DMS153 (cell line): ENCODE measurements around the gene KRT31.
"Not testable (repeated sequence)": the region's sequence is repeated elsewhere in the genome, so short reads cannot be mapped to it uniquely, and the experiment has no call there.

Source experiments
- DNase-seq: peaks from one replicate; lab custom pipeline; 2025; lab: John Stamatoyannopoulos, UW

Gene KRT31

DNA sequence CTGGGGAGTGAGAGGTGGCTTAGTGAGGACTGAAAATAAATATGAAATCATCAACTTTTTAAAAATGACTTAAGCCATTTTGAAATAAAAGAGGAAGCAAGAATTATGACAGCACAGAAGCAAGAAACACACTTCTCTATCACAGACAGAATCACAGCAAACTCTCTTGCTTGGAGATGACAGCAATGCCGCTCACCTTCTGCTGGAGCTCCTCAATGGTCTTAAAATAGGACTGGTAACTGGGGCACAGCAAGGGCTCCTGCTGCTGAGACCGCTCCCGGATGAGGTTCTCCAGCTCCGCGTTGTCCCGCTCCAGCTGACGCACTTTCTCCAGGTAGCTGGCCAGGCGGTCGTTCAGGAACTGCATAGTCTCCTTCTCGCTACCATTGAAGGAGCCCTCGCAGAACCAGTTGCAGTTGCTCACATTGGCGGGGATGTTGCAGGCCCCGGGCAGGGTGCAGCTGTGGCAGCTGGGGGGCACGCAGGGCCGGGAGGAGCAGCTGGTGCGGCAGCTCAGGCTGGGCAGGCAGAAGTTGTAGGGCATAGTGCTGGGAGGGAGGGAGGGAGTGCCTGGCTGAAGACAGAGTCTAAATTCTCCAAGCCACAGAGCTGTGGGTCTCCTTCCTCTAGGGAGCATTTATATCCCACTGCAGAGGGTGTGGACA, at the start of gene KRT31:
Gene KRT31, minus strand, starts transcription at position 613 of the 665 bp plus-strand sequence. Its CDS starts 69 bp downstream, at position 544.
- no peak for DNase-seq

GRCh38 chr17:41446806-41447205, 49.4 kb upstream of the KRT31 start:
- no peak for DNase-seq

- DNase-seq, result no peak
Observed at GRCh38 chr17:41444640-41445039, 47.2 kb upstream of the KRT31 start.

GRCh38 chr17:41444186-41444585, 46.8 kb upstream of the KRT31 start:
- no peak for DNase-seq

GRCh38 chr17:41442739-41443138, 45.3 kb upstream of the KRT31 start:
- no peak for DNase-seq

DNA sequence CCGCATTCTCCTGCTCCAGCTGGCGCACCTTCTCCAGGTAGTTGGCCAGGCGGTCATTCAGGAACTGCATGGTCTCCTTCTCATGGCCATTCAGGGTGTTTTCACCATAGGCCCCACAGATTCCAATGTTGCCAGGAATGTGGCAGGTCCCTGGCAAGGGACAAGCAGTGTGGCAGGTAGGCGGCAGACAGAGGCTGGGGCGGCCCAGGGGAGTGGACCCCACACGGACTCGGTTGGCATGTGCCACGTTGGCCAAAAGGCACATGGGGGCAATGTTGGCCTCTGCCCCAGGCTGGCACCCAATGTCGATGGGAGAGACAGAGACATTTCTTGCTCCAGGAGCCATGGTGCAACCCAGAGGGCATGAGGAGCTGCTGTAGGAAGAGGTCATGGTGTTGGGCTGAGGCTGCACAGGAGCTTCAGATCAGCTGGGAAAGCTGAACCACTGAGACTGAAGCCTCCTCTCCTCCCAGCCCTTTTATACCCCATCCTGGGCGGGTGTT, 43.2 kb upstream of the KRT31 start, which contains the start of gene KRT38:
Gene KRT38, minus strand, starts transcription at position 453 of the 503 bp plus-strand sequence. Its CDS starts 62 bp downstream, at position 391.
- no peak for DNase-seq

GRCh38 chr17:41439375-41439774, 42.0 kb upstream of the KRT31 start:
- DNase-seq, result no peak

DNA sequence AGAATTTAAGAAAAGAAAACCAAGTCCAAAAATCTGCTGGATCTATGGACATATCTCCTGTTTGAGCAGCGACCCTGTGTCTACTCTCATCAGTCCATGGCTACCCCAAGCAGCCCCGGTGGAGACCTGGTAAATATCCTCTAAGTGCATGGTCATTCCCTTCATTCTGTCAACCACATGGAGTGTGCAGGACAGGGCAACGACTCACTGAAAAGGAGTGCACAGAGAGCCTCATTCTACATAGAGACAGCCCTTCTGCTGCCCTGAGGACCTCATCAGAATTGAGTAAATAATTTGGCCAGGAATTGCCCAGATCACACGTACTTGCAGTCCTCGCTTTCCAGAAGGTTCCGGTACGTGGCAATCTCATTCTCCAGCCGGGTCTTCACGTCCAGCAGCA, 40.4 kb upstream of the KRT31 start:
- no peak for DNase-seq

DNA sequence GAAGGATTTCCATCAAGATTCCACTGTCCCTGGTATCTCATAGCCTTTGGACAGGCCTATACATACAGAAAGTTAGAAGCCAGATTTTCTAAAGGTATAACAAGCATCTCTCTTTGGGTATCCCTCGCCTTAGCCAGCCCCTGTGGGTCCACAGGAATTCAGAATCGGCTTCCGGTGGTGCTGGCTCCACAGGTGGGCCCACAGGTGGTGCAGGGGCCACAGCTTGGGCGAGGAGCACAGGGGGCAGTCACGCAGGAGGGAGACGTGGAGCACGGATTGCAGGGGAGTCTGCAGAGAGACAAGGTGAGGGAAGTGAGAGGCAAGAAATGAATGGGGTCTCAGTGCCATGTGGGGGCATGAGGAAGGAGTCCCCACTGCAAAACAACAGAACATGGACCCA, 39.8 kb upstream of the KRT31 start:
- no peak for DNase-seq

DNA sequence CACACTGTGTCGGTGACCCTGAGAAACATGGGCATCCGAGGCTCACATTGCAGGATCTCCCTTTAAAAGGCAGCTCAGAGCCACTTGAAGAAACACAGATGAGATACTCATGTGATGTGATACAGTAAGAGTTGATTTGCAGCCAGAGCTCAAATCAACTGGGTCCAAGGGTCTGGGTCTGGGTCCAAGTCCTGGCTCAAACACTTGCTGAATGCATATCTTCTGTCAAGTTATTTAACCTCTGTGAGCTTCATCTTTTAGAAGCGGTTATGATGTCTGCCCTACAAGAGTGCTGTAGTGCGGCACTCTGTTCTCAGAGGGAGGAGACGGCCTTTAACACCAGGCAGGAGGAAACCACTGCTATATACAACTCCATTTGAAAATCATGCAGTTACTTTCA, 37.0 kb upstream of the KRT31 start:
- no peak for DNase-seq

DNA sequence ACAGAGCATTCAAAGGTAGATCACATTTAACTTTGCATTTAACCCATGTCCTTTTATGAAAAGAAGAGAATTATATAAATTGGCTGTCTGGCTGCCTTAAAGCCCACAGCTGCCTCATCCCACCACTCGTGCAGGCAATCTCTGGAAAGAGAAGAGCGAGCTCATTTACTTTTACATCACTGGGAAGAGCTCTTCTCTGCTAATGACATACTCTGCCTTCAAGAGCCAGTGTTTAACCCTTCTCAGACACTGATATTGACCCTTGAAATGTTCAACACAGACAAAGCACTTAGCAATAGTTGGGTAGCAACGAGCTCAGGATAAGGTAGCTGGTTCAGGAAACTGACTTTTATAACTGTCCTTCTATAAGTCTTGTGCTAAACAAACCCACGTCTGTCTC, 36.6 kb upstream of the KRT31 start:
- no peak for DNase-seq

DNA sequence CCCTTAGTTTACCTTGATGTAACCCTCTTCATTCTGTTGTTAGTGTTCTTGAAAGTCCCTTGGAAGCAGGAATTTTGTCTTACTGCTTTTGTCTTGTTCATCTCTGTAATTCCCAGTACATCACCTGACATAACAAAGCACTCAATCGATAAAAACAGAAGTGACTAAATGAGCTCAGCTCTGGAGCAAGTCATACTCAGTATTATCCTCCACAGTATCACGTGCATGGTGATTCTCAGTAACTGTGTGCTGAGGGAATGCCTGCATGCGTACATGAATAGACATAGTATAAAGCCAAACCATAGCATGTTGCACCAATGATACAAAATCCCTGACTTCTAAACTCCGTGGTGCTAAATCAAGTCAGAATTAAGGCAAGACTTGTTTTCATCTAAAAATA, 36.2 kb upstream of the KRT31 start:
- no peak for DNase-seq

GRCh38 chr17:41430376-41430775, 33.0 kb upstream of the KRT31 start:
- DNase-seq, result not testable (repeated sequence)

GRCh38 chr17:41429667-41430066, 32.3 kb upstream of the KRT31 start:
- no peak for DNase-seq

- no peak for DNase-seq
Observed at GRCh38 chr17:41428591-41429291, 31.3 kb upstream of the KRT31 start.

DNA sequence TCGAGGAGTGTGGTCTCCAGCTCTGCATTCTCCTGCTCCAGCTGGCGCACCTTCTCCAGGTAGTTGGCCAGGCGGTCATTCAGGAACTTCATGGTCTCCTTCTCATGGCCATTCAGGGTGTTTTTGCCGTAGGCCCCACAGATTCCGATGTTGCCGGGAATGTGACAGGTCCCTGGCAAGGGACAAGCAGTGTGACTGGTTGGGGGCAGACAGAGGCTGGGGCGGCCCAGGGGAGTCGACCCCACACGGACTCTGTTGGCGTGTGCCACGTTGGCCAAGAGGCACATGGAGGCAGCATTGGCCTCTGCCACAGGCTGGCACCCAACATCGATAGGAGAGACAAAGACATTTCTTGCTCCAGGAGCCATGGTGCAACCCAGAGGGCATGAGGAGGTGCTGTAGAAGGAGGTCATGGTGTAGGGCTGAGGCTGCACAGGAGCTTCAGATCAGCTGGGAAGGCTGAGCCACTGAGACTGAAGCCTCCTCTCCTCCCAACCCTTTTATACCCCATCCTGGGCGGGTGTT, 26.8 kb upstream of the KRT31 start, which contains the start of gene KRT37:
Gene KRT37, minus strand, starts transcription at position 475 of the 525 bp plus-strand sequence. Its CDS starts 62 bp downstream, at position 413.
- no peak for DNase-seq

DNA sequence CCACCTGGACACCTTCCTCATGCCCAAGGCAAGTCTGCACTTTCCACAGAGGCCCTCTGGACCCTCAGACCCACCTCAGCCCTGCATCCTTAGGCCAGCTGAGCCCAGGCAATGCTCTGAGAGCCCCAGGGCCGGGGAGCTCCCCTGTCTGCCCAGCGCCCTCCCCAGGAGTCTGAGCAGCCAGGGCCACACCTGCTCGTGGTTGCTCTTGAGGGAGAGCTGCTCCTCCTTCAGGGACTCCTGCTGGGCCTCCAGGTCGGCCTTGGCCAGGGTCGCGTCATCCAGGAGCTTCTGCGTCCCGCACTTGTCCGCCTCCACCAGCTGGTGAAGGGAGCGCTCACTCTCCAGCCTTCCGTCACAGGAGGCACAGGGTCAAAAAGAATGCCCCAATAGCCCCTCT, 25.2 kb upstream of the KRT31 start:
- not testable (repeated sequence) for DNase-seq

- DNase-seq, result no peak
Observed at GRCh38 chr17:41421617-41422016, 24.2 kb upstream of the KRT31 start.

DNA sequence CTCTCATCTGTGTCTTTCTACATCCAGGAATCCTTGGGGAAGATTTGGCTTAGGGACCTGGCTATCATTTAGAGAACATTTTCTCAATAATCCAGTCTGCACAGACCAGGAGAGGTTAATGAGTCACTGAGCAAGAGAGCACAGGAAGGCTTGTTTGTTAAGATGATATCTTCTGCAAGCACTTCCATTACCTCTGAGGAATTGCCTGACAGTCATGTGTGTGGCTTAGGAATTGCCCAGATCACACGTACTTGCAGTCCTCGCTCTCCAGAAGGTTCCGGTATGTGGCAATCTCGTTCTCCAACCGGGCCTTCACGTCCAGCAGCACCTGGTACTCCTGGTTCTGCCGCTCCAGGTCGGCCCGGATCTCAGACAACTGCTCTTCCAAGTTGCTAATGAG, 23.7 kb upstream of the KRT31 start:
- DNase-seq, result no peak

- no peak for DNase-seq
Observed at GRCh38 chr17:41420134-41420533, 22.7 kb upstream of the KRT31 start.

DNA sequence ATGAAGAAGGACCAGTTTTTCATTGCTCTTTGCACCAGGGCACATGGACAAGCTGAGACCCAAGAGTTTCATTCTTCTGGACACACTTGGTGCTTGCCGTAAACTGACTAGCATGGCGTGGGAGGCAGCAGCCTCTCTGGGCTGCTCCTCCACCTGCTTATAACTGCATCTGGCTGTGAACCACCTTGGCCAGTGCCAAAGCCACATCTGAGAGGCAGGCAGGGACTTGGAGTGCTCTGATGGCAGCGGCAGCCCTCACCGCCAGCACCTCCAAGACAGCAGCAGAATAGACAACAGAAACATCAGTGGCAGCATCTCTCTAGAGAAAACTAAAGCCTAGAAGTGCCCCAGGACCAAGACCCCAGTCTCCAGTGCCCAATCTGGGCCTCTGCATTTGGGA, 22.3 kb upstream of the KRT31 start:
- no peak for DNase-seq

GRCh38 chr17:41418116-41418860, 20.9 kb upstream of the KRT31 start:
- DNase-seq, result no peak
